NCI-H2227 (cell line): ENCODE data around the gene BDNF.
"Not testable (repeated sequence)": the region's sequence is repeated elsewhere in the genome, so short reads cannot be mapped to it uniquely, and the experiment has no call there.

Experiments used
- DNase-seq: peaks from one replicate; lab custom pipeline; 2025; ENCODE audit not compliant: unreplicated experiment; lab: John Stamatoyannopoulos, UW

Gene BDNF

DNA sequence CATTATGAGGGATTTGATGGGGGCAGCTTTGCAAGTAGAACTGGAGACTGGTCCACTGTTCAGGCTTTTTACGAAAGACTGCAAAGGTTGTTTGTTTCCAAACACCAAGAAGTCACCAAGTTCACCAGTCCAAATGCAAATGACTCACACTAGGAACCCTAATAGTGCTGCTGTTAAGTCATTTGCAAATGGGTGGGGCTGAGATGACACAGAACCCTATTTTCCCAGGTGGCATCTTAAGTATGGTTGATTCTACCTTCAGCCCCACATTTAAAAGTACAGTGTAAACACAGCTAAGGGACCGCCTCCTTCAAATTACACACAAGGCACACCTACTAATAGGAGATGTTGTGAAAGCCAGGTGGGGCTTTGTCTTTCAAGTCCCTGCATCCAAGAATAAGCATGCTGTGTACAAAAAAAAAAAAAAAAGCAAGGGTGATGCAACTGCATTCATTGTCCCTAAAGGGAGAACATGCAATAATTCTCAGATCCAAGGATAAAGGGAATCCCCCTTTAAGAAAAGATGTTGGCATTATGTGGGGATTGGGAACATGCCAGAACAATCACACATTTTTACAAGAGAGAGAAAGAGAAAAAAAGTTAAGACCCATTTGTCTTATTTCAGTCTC is 27.3 kb downstream of the BDNF start:
- DNase-seq: no peak

GRCh38 chr11:27665508-27666101 is 34.6 kb downstream of the BDNF start:
- DNase-seq: not testable (repeated sequence)

GRCh38 chr11:27663326-27663725 is 36.9 kb downstream of the BDNF start:
- DNase-seq: no peak

DNA sequence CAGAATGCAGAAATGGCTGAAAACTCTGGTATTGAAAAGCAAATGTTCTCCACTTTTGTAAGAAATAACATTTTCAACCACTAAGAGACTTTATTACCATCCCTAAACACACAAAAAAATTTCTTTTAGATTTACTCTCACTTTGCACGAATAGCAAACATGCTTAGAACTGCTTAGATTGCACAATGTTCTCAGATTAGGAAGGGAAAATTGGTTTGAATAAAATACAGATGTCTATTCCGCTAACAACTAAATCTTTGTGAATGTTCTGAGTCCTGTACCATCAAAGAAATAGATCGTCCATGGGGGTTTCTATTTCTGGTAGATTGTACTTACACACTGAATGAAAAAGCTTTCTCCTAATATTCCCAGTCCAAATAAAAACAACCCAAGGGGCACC is 40.1 kb downstream of the BDNF start:
- DNase-seq: no peak

GRCh38 chr11:27658535-27659236 is 41.6 kb downstream of the BDNF start:
- no peak for DNase-seq

DNA sequence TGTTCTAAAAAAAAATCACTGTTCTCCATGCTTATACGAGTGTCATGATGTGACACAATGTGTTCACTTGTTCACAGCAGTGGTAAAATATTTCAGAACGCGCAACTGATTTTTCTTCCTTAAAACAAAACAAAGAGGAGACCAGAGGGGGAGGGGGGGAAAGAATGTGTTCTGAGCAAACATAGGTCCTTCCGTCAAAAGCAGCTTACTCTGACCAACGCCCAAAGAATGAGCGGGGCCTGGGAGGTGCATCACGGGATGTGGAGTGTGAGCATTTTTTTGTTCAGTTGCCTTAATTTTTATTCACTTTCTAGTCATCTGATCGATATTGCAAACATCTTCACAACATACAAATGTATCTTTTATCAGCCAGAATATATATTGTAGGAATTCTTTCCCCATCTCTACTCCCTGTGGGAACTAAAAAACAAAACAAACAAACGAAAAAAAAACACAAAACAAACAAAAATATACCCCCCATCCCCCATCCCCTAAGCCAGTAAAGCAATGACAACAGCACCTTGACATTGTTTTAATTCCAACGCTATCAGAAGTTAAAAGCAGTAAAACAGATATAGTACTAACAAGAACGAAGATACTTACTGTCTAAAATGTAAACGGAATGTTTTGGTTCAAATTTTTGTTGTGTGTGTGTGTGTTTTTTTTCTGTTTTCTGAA is 43.3 kb downstream of the BDNF start:
- DNase-seq: no peak

DNA sequence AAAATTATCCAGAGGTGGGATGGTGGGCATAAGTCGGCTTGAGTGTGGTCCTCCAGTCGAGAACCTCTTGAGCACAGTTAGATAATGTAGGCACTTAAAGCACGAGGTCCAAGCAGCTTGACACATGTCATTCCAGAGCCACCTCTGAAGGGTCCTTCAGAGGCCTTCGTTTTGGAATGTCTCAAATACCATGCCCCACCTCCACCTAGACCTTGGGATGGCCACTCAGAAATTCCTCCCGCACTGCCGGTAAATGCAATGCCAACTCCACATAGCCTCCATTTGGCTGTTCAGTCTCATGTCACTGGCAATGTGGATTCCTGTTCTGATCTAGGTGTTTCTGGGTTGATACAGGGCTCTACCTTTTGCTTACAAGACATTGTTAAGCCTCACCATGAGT is 43.9 kb downstream of the BDNF start:
- DNase-seq: no peak

- no peak for DNase-seq
Observed at GRCh38 chr11:27653990-27654758, 46.1 kb downstream of the BDNF start.

DNA sequence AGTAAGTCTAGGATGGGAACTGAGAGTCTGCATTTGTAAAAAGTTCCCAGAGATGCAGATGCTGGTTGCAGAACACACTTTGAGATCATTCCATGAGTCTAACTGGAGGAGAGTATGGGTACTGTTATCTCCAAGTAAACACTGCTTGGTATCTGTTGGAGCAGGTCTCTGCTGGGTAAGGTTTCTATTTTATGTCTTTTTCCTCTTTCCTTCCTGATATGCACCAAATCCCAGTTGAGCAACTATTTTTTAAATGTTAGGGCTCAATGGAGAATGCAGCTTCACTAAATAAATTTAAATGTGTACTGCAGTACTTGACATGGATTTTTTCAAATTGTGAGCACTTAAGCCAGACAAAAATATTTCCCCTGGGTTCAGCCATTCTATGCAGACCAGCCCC is 48.5 kb downstream of the BDNF start:
- no peak for DNase-seq

DNA sequence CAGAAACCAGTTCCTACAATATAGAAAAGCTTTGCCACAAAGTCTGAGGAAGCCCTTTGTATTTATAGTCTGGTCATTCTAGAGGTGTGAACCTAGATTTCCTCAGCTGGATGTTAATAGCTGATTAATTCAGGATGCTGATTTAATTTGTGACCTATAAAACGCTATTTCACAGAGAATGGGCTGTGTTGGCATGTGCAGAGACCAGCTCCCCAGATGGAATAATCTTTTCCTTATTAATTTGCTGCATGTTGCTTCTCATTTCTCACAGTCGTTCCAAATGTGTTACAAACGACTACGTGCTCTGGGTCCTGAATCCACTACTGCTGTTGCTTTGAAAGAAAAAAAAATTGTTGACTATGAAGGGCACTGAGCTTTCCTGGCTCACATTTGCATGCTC is 49.3 kb downstream of the BDNF start:
- DNase-seq: no peak

DNA sequence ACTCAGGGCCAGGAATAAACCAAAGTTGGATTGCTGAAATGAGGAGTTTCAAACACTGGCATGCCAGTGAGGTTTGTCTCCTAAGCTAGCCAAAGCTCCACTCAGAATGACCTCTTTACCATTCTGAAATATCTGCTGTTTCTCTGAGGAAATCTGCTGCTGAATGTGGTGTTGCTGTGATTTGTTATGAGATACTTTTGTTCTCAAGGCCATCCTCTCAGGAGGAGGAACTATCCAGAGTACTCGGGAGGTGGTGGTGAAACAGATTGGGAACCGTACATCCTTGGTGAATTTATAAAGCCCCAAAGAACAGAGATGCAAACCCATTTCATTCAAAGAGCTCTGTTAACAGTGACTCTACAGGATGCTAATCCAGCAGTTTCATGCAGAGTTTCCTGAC is 50.5 kb downstream of the BDNF start:
- no peak for DNase-seq

DNA sequence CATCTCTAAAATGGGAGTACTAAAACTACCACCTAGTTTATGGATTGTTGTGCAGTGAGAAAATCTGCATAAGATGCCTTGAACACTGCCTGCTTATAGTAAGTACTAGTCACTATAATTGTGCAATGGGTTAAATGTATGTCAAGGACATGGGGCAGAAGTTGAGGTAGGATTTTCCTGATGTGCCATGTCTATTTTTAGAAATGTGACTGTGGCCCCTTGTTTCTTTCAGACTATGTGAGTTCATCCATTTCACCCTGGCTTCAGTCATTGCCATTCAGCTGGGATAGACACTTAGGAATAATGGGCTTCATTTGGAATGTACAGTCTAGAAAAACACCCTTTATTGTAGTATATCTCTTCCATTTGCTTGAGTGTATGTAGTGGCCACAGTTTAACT is 51.4 kb downstream of the BDNF start:
- no peak for DNase-seq

GRCh38 chr11:27646051-27646818 is 54.0 kb downstream of the BDNF start:
- no peak for DNase-seq

DNA sequence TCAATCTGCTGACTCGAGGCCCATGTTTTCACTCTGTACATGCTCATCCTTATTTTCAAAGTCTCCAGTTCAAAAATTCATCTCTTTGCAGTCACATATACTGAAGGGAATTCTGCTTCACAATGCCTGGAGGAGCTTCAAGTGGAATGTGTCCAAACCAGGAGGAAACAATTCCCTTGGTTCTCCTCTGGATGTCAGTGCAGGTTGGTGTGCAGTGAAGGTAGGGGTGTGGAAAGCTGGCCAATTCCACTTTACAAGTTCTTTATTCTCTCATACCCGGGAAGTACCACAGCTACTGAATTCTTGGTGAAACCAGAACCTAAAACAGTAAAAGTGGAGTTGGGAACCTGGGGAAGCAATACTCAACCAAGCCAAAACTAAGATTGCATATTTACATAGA is 57.3 kb downstream of the BDNF start:
- no peak for DNase-seq

DNA sequence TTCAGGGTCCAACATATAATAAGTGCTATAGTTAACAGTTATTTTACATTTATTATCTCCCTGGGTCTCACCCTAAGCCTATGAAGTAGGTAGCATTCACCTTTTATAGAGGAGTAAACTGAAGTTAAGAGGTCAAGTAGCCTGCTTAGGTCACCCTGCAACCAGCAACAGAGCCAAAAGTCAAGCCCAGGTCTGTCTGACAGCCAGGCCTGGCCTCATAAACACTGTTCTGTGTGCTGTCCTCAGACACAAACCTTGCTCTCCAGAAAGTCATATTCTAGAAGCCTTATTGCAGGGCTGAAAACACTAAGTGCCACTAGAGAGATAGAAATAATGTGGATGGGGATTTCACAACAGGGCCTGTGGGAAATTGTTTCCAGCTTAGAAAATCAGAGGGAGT is 59.3 kb downstream of the BDNF start:
- DNase-seq: no peak

DNA sequence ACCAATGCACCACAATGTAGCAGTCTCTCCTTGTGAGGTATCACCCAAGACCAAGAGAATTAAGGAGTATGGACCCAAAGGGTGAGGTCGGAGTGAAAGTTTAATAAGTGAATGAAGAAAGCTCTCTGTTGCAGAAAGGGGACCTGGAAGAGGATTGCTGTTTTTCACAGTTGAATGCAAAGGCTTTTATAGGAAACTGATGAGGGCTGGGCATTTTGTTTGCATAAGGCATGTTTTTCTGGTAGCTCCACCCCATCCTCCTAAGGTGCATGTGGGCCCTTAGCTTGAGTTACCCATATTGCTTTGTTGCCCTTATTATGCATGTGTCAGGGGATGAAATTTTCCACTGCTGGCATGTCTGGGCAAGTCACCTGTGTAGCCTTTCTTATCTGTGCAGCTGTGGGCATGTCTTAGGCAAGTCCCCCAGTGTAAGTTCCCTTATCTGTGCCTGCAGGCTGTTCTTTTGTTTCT is 64.7 kb downstream of the BDNF start:
- no peak for DNase-seq

DNA sequence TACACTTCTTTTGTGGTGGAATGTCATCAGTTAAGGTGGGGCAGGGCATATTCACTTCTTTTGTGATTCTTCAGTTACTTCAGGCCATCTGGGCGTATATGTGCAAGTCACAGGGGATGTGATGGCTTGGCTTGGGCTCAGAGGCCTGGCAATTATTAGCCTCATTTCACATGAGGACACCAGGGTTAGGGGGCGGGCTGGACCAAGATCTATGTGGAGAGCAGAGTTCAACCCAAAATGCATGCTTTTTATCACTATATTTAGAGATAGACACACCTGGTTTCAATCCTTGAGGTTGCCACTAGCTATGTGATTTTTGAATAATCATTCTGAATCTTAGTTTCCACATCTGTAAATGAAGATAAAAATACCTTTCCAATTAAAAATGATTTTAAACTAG is 65.5 kb downstream of the BDNF start:
- not testable (repeated sequence) for DNase-seq

DNA sequence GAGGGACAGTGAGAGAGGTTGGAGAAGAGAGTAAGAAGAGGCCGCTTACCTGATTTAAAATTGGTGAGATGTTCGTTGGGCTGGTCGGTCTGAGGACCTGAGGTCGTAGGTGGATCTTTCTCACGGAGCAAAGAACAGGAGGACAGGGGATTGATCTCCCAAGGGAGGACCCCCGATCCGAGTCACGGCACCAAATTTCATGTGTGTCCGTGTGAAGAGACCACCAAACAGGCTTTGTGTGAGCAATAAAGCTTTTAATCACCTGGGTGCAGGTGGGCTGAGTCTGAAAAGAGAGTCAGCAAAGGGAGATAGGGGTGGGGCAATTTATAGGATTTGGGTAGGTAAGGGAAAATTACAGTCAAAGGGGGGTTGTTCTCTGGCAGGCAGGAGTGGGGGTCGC is 66.0 kb downstream of the BDNF start:
- not testable (repeated sequence) for DNase-seq

GRCh38 chr11:27629023-27629422 is 71.2 kb downstream of the BDNF start:
- DNase-seq: not testable (repeated sequence)

DNA sequence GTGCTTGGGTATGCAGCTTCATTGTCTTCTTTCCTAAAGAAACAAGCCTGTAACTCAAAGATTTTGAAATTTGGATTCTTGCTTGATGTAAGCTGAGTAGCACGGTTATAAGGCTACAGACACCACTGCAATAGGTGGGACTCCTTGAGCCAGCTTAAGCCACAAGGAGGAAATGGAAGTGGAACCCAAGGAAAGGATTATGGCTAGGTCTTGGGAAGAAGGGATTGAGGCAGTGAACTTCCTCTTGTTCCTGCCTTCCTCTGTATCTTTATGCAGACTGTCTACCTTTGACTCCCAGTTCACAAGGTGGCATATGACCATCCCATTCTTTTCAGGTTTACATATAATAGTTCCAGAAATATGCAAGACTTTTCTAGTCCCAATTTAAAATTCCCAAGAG is 72.3 kb downstream of the BDNF start:
- DNase-seq: no peak
